HEK293 (cell line): ENCODE measurements around the gene CAVIN3.

Experiments used
- CTCF ChIA-PET: fragments of 350-600 bp; formaldehyde crosslinking; extraction: SDS; loops from one replicate; lab custom pipeline; 2021; ENCODE audit warnings: antibody characterized with exemption; lab: Yijun Ruan, JAX
- POLR2A ChIA-PET: fragments of 300-600 bp; formaldehyde crosslinking; extraction: SDS; loops from one replicate; lab custom pipeline; 2020; ENCODE audit warnings: antibody characterized with exemption, inconsistent platforms; lab: Yijun Ruan, JAX
- H3K27ac ChIP-seq: fragments of 200-500 bp; sonication (Bioruptor generic); 2 replicates; pipeline ENCODE4 v1.5.1; 2014; ENCODE audit warnings: low read depth, low read length, control low read depth, inconsistent platforms; ENCODE audit errors: extremely low read depth
- H3K36me3 ChIP-seq, 2 experiments: fragments of 200-500 bp in 1 of 2; sonication (Bioruptor generic) in 1 of 2; 1 replicate in 1 of 2; 2 replicates in 1 of 2; pipeline ENCODE4 v1.5.1; 2014 to 2017; ENCODE audit warnings: inconsistent platforms in 2 of 2, low read length in 2 of 2; ENCODE audit not compliant: control insufficient read depth in 2 of 2, insufficient read depth in 1 of 2
- H3K4me1 ChIP-seq: fragments of 200-500 bp; sonication (Bioruptor generic); 2 replicates; pipeline ENCODE4 v1.5.1; 2014; ENCODE audit warnings: mild to moderate bottlenecking, low read length, inconsistent platforms; ENCODE audit not compliant: control insufficient read depth, insufficient read depth
- H3K4me3 ChIP-seq: 2 replicates; pipeline ENCODE4 v1.5.1; 2011; ENCODE audit warnings: low read depth, mild to moderate bottlenecking, control low read depth, low read length, moderate library complexity
- H3K9me3 ChIP-seq: fragments of 200-500 bp; sonication (Bioruptor generic); 2 replicates; pipeline ENCODE4 v1.5.1; 2014; ENCODE audit warnings: low read depth, low read length, inconsistent platforms; ENCODE audit not compliant: control insufficient read depth, insufficient read depth
- AEBP2 ChIP-seq: fragments of 450-650 bp; formaldehyde crosslinking; IDR thresholded peaks from 2 replicates; pipeline ENCODE4 v1.5.1; 2016; ENCODE audit warnings: missing biosample characterization, missing genetic modification characterization, borderline replicate concordance
- BCL11A ChIP-seq: fragments of 450-650 bp; formaldehyde crosslinking; IDR thresholded peaks from 2 replicates; pipeline ENCODE4 v1.5.1; 2016; ENCODE audit warnings: low read depth, missing biosample characterization, missing genetic modification characterization
- BCL6B ChIP-seq: fragments of 450-650 bp; formaldehyde crosslinking; IDR thresholded peaks from 2 replicates; pipeline ENCODE4 v1.5.1; 2017; ENCODE audit warnings: missing biosample characterization, missing genetic modification characterization
- GFI1B ChIP-seq: fragments of 450-650 bp; formaldehyde crosslinking; IDR thresholded peaks from 2 replicates; pipeline ENCODE4 v1.5.1; 2016; ENCODE audit warnings: missing biosample characterization, missing genetic modification characterization
- IKZF3 ChIP-seq: fragments of 450-650 bp; IDR thresholded peaks from 2 replicates; pipeline ENCODE4 v1.5.0; 2018; ENCODE audit warnings: missing biosample characterization, mild to moderate bottlenecking, missing genetic modification characterization, moderate library complexity
- OVOL3 ChIP-seq: fragments of 450-650 bp; formaldehyde crosslinking; IDR thresholded peaks from 2 replicates; pipeline ENCODE4 v1.5.1; 2016; ENCODE audit warnings: missing biosample characterization, missing genetic modification characterization
- PRDM4 ChIP-seq: fragments of 450-650 bp; formaldehyde crosslinking; IDR thresholded peaks from 2 replicates; pipeline ENCODE4 v1.5.1; 2017; ENCODE audit warnings: missing biosample characterization, missing genetic modification characterization
- SCRT1 ChIP-seq: fragments of 450-650 bp; formaldehyde crosslinking; IDR thresholded peaks from 2 replicates; pipeline ENCODE4 v1.5.1; 2016; ENCODE audit warnings: missing biosample characterization, missing genetic modification characterization, borderline replicate concordance
- SP2 ChIP-seq: fragments of 450-650 bp; formaldehyde crosslinking; IDR thresholded peaks from 2 replicates; pipeline ENCODE4 v1.5.1; 2016; ENCODE audit warnings: missing biosample characterization, missing genetic modification characterization
- ZFP37 ChIP-seq: fragments of 450-650 bp; formaldehyde crosslinking; IDR thresholded peaks from 2 replicates; pipeline ENCODE4 v1.5.1; 2016; ENCODE audit warnings: missing biosample characterization, missing genetic modification characterization
- ZFP69B ChIP-seq: fragments of 450-650 bp; formaldehyde crosslinking; IDR thresholded peaks from 2 replicates; pipeline ENCODE4 v1.5.1; 2016; ENCODE audit warnings: missing biosample characterization, missing genetic modification characterization
- ZNF10 ChIP-seq: fragments of 450-650 bp; formaldehyde crosslinking; IDR thresholded peaks from 2 replicates; pipeline ENCODE4 v1.5.1; 2017; ENCODE audit warnings: missing biosample characterization, missing genetic modification characterization
- ZNF169 ChIP-seq: fragments of 450-650 bp; formaldehyde crosslinking; IDR thresholded peaks from 2 replicates; pipeline ENCODE4 v1.5.1; 2016; ENCODE audit warnings: missing biosample characterization, missing genetic modification characterization
- ZNF221 ChIP-seq: fragments of 450-650 bp; formaldehyde crosslinking; IDR thresholded peaks from 2 replicates; pipeline ENCODE4 v1.5.1; 2017; ENCODE audit warnings: missing biosample characterization, missing genetic modification characterization, borderline replicate concordance
- ZNF23 ChIP-seq: fragments of 450-650 bp; formaldehyde crosslinking; IDR thresholded peaks from 2 replicates; pipeline ENCODE4 v1.5.1; 2016; ENCODE audit warnings: missing biosample characterization, missing genetic modification characterization, borderline replicate concordance
- ZNF354C ChIP-seq: fragments of 450-650 bp; formaldehyde crosslinking; IDR thresholded peaks from 2 replicates; pipeline ENCODE4 v1.5.1; 2016; ENCODE audit warnings: missing biosample characterization, missing genetic modification characterization, low read depth, borderline replicate concordance
- ZNF488 ChIP-seq: fragments of 450-650 bp; formaldehyde crosslinking; IDR thresholded peaks from 2 replicates; pipeline ENCODE4 v1.5.1; 2016; ENCODE audit warnings: missing biosample characterization, missing genetic modification characterization
- ZNF561 ChIP-seq: fragments of 450-650 bp; IDR thresholded peaks from 2 replicates; pipeline ENCODE4 v1.5.1; 2018; ENCODE audit warnings: missing biosample characterization, missing genetic modification characterization, borderline replicate concordance
- ZNF624 ChIP-seq: fragments of 450-650 bp; formaldehyde crosslinking; IDR thresholded peaks from 2 replicates; pipeline ENCODE4 v1.5.1; 2017; ENCODE audit warnings: missing biosample characterization, missing genetic modification characterization
- ZNF707 ChIP-seq: fragments of 450-650 bp; formaldehyde crosslinking; IDR thresholded peaks from 2 replicates; pipeline ENCODE4 v1.5.1; 2016; ENCODE audit warnings: missing biosample characterization, missing genetic modification characterization
- ZSCAN23 ChIP-seq: fragments of 450-650 bp; formaldehyde crosslinking; IDR thresholded peaks from 2 replicates; pipeline ENCODE4 v1.5.1; 2016; ENCODE audit warnings: missing biosample characterization, missing genetic modification characterization

CAVIN3 gene

GRCh38 chr11:6271598-6271997, 48.7 kb downstream of the CAVIN3 start (continued):
- TF ChIP-seq ZFP69B (tag by site-specific recombination) (no peak), ZNF169 (no peak)

GRCh38 chr11:6270584-6271246, 49.6 kb downstream of the CAVIN3 start:
- CTCF ChIA-PET, result interaction anchor here (0.7 to 2.1 kb wide), 2 partner anchors 20 to 173 kb away, joined by 4 to 7 read pairs; no protein-coding TSS in a partner anchor
- POLR2A ChIA-PET, result no interaction called here
- Histone ChIP-seq H3K4me3 (no peak overlapping the region), H3K36me3 (no peaks in the 10 kb centered on the region), H3K4me1 (no peaks in the 10 kb centered on the region), H3K27ac (no peak overlapping the region), H3K9me3 (no peaks in the 10 kb centered on the region)
- TF ChIP-seq ZNF488 (tag by site-specific recombination) (no peak), ZNF354C (tag by site-specific recombination) (no peak), ZNF707 (tag by site-specific recombination) (no peak), ZSCAN23 (tag by site-specific recombination) (no peak), PRDM4 (tag by site-specific recombination) (no peak), ZNF23 (tag by site-specific recombination) (no peak), GFI1B (tag by site-specific recombination) (no peak), ZNF624 (tag by site-specific recombination) (no peak), BCL11A (tag by site-specific recombination) (no peak), IKZF3 (no peak), BCL6B (tag by site-specific recombination) (no peak), OVOL3 (no peak), ZNF561 (tag by site-specific recombination) (no peak), ZNF221 (tag by site-specific recombination) (no peak), ZFP37 (tag by site-specific recombination) (no peak), ZNF169 (no peak), SCRT1 (tag by site-specific recombination) (no peak), SP2 (no peak), AEBP2 (tag by site-specific recombination) (no peak), ZNF10 (tag by site-specific recombination) (no peak)
